Measurements from ENCODE around the gene ZSCAN5A.

DNA sequence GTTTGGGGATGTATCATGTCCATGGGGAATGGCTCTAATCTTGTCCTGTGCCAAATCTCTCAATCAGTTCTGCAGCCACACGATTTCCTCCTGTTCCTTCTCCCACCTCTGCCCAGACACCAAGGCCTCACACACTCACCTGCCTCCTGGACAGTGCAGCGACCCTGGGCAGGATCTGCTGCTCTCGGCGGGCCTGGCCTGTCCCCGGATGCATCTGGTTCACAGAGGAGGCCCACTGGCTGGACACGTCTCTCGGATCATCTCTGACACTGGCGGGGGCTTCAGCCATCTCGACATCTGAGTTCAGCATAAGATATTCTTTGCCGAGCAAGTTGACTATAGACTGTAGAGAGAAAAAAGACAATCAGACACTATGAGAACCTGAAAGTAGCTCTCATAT, 122.9 kb downstream of the ZSCAN5A start:
- TF ChIP-seq EZH2 (IDR thresholded peaks at IDR 0.05; ENCODE audit: low read length, missing control alignments): no peak
- TF ChIP-seq, protein P1, sequence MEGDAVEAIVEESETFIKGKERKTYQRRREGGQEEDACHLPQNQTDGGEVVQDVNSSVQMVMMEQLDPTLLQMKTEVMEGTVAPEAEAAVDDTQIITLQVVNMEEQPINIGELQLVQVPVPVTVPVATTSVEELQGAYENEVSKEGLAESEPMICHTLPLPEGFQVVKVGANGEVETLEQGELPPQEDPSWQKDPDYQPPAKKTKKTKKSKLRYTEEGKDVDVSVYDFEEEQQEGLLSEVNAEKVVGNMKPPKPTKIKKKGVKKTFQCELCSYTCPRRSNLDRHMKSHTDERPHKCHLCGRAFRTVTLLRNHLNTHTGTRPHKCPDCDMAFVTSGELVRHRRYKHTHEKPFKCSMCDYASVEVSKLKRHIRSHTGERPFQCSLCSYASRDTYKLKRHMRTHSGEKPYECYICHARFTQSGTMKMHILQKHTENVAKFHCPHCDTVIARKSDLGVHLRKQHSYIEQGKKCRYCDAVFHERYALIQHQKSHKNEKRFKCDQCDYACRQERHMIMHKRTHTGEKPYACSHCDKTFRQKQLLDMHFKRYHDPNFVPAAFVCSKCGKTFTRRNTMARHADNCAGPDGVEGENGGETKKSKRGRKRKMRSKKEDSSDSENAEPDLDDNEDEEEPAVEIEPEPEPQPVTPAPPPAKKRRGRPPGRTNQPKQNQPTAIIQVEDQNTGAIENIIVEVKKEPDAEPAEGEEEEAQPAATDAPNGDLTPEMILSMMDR (conservative IDR thresholded peaks at IDR 0.05 in 1 of 2, IDR thresholded peaks at IDR 0.05 in 1 of 2; ENCODE audit: low read depth in 1 of 2, low read length in 2 of 2): no peak
